ENCODE results near the gene STRAP.

The STRAP gene

DNA sequence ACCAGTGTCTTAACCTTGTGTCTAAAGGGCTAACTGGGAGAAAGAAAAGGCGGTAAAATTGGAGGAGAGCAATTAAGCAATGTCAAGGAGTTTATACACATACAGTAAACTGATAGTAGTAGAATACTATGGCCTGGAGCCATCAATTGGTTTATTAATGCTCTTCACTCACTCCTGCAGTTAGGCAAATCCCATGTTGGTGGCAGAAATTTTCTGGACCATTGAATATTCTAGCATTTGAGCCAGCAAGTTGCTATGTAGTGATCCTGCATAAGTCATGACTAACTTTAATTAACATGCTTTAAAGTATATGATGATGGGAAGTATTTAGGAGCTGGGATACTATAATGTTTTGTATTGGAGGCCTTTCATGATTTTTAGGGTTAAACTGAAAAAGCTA lies 14.7 kb downstream of the STRAP start:
- TF ChIP-seq EZH2phosphoT487 (IDR thresholded peaks at IDR 0.05; ENCODE audit: low read depth) (no peak), CTCF (IDR thresholded peaks at IDR 0.05; ENCODE audit: low read depth, low read length) (no peak)
- Histone ChIP-seq H4K20me1 (ENCODE audit: insufficient read depth, low read length) (no peaks in the 10 kb centered on the region), H3K27ac (ENCODE audit: low read length) (no peak overlapping the region), H3K79me2 (ENCODE audit: low read length) (peaks cover 6% of the 10 kb centered on the region; the same call in 1 of the 2 replicates), H3K9me3 (ENCODE audit: insufficient read depth, low read length) (no peaks in the 10 kb centered on the region), H3K4me3 (ENCODE audit: low read length) (no peak overlapping the region), H2AFZ (ENCODE audit: low read depth, low read length) (no peak overlapping the region), H3K4me2 (ENCODE audit: low read length) (no peak overlapping the region), H3K9ac (ENCODE audit: low read length) (no peak overlapping the region), H3K27me3 (ENCODE audit: low read depth, low read length) (no peaks in the 10 kb centered on the region), H3K36me3 (replicated peaks; ENCODE audit: low read depth, low read length) (peaks cover 33% of the 10 kb centered on the region), H3K4me1 (ENCODE audit: low read length) (no peaks in the 10 kb centered on the region)

- Histone ChIP-seq H4K20me1 (ENCODE audit: insufficient read depth, low read length) (no peaks in the 10 kb centered on the region), H3K4me3 (ENCODE audit: low read length) (no peak overlapping the region), H2AFZ (ENCODE audit: low read depth, low read length) (no peak overlapping the region), H3K36me3 (replicated peaks; ENCODE audit: low read depth, low read length) (peaks cover 37% of the 10 kb centered on the region), H3K79me2 (ENCODE audit: low read length) (peaks cover 6% of the 10 kb centered on the region; the same call in 1 of the 2 replicates), H3K9me3 (ENCODE audit: insufficient read depth, low read length) (no peaks in the 10 kb centered on the region), H3K27me3 (ENCODE audit: low read depth, low read length) (no peaks in the 10 kb centered on the region), H3K4me1 (ENCODE audit: low read length) (no peaks in the 10 kb centered on the region), H3K9ac (ENCODE audit: low read length) (no peak overlapping the region), H3K4me2 (ENCODE audit: low read length) (no peak overlapping the region), H3K27ac (ENCODE audit: low read length) (no peak overlapping the region)
- TF ChIP-seq CTCF (IDR thresholded peaks at IDR 0.05; ENCODE audit: low read depth, low read length) (no peak), EZH2phosphoT487 (IDR thresholded peaks at IDR 0.05; ENCODE audit: low read depth) (no peak)
Observed at GRCh38 chr12:15897433-15897832, 15.2 kb downstream of the STRAP start.

DNA sequence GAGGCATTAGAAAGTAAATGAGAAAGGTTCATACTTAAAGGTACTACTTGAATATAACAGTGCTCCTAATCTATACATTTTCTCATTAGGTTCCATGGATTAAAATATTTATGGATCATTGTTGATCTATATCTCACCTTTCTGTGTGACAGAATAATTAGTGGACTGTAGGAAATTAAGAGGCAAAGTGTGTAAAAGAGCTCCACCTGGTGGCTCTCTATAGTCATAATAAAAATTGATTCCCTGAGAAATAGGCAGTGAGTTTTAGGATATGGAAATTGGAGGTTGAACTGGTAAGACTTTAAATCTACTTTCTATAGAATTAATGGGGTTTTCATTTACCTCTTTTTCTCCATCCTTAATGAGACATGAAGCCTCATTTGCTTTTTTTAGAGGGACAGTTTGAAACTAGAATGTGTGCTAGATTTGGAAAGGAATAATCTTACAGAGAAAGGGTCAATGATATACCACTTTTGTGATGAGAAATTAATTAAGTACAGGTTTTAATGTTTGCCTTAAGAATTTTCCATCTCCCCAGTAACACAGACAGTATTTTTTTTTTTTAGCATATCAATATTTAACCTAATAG lies 17.2 kb downstream of the STRAP start:
- no peaks in the 10 kb centered on the region for H3K79me2 ChIP-seq (ENCODE audit: low read length)
- H3K9ac ChIP-seq (ENCODE audit: low read length) = no peak overlapping the region
- no peaks in the 10 kb centered on the region for H3K4me1 ChIP-seq (ENCODE audit: low read length)
- H3K9me3 ChIP-seq (ENCODE audit: insufficient read depth, low read length) = no peaks in the 10 kb centered on the region
- no peaks in the 10 kb centered on the region for H3K27me3 ChIP-seq (ENCODE audit: low read depth, low read length)
- H3K4me2 ChIP-seq (ENCODE audit: low read length) = no peak overlapping the region
- H3K4me3 ChIP-seq (ENCODE audit: low read length) = no peak overlapping the region
- no peak overlapping the region for H2AFZ ChIP-seq (ENCODE audit: low read depth, low read length)
- TF ChIP-seq CTCF (IDR thresholded peaks at IDR 0.05; ENCODE audit: low read depth, low read length) (peak; percentile 73), EZH2phosphoT487 (IDR thresholded peaks at IDR 0.05; ENCODE audit: low read depth) (no peak)
- H4K20me1 ChIP-seq (ENCODE audit: insufficient read depth, low read length) = no peaks in the 10 kb centered on the region
- H3K36me3 ChIP-seq (replicated peaks; ENCODE audit: low read depth, low read length) = peaks cover 45% of the 10 kb centered on the region
- H3K27ac ChIP-seq (ENCODE audit: low read length) = no peak overlapping the region

GRCh38 chr12:15904378-15904920 lies 22.3 kb downstream of the STRAP start:
- no peak overlapping the region for H3K9ac ChIP-seq (ENCODE audit: low read length)
- H3K27ac ChIP-seq (ENCODE audit: low read length) = no peak overlapping the region
- H3K79me2 ChIP-seq (ENCODE audit: low read length) = no peaks in the 10 kb centered on the region
- no peak overlapping the region for H3K4me2 ChIP-seq (ENCODE audit: low read length)
- H4K20me1 ChIP-seq (ENCODE audit: insufficient read depth, low read length) = no peaks in the 10 kb centered on the region
- no peaks in the 10 kb centered on the region for H3K27me3 ChIP-seq (ENCODE audit: low read depth, low read length)
- no peaks in the 10 kb centered on the region for H3K4me1 ChIP-seq (ENCODE audit: low read length)
- no peak overlapping the region for H2AFZ ChIP-seq (ENCODE audit: low read depth, low read length)
- peaks cover 43% of the 10 kb centered on the region for H3K36me3 ChIP-seq (replicated peaks; ENCODE audit: low read depth, low read length)
- TF ChIP-seq CTCF (IDR thresholded peaks at IDR 0.05; ENCODE audit: low read depth, low read length) = no peak
- no peak for TF ChIP-seq EZH2phosphoT487 (IDR thresholded peaks at IDR 0.05; ENCODE audit: low read depth)
- H3K4me3 ChIP-seq (ENCODE audit: low read length) = no peak overlapping the region
- H3K9me3 ChIP-seq (ENCODE audit: insufficient read depth, low read length) = no peaks in the 10 kb centered on the region
